OCI-LY1 (cell line): Measurements from ENCODE around the gene DUS2.

Experiments
- EZH2 ChIP-seq: fragments of 200-600 bp; sonication (generic), shearing (Covaris generic); IDR thresholded peaks from 2 replicates; pipeline ENCODE4 v1.8.0; 2017; ENCODE audit warnings: borderline replicate concordance, mixed run types, mild to moderate bottlenecking, antibody characterized with exemption, low read length, moderate library complexity, mixed read lengths
- TF ChIP-seq, protein P1 (sequence below): fragments of 200-600 bp; sonication (generic), shearing (Covaris generic); IDR thresholded peaks from 2 replicates; pipeline ENCODE4 v1.5.1; 2017; ENCODE audit warnings: mild to moderate bottlenecking, antibody characterized with exemption, low read length, moderate library complexity, mixed read lengths

DNA sequence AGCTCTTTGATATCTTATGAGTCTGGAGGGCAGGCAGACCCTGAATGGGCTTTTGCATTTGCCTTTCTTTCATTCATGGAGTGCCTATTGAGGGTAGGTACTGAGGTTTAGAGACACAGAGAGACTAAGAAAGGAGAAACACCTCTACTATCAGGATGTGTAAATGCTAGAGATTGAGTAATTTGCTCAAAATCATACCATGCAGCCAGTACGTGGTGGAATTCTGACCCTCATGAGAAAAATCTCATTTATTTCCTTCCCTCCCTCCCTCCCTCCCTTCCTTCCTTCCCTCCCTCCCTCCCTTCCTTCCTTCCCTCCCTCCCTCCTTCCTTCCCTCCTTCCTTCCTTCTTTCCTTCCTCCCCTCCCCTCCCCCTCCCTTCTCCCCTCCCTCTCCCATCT, 43.7 kb downstream of the DUS2 start:
- TF ChIP-seq, protein P1, sequence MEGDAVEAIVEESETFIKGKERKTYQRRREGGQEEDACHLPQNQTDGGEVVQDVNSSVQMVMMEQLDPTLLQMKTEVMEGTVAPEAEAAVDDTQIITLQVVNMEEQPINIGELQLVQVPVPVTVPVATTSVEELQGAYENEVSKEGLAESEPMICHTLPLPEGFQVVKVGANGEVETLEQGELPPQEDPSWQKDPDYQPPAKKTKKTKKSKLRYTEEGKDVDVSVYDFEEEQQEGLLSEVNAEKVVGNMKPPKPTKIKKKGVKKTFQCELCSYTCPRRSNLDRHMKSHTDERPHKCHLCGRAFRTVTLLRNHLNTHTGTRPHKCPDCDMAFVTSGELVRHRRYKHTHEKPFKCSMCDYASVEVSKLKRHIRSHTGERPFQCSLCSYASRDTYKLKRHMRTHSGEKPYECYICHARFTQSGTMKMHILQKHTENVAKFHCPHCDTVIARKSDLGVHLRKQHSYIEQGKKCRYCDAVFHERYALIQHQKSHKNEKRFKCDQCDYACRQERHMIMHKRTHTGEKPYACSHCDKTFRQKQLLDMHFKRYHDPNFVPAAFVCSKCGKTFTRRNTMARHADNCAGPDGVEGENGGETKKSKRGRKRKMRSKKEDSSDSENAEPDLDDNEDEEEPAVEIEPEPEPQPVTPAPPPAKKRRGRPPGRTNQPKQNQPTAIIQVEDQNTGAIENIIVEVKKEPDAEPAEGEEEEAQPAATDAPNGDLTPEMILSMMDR: no peak
- TF ChIP-seq EZH2: no peak
